Nephron progenitor cell (in vitro differentiated cells): ENCODE data around the gene RAB40AL.
"Not testable (repeated sequence)": the region's sequence is repeated elsewhere in the genome, so short reads cannot be mapped to it uniquely, and the experiment has no call there.

Source experiments
- DNase-seq: peaks from one replicate; pipeline ENCODE4 v3.0.0; 2021
- H3K27ac Mint-ChIP-seq: 2 replicates; pipeline ENCODE4 v1.8.0; 2021; ENCODE audit warnings: mild to moderate bottlenecking, moderate library complexity, mixed read lengths
- H3K27me3 Mint-ChIP-seq: 2 replicates; pipeline ENCODE4 v1.8.0; 2021; ENCODE audit warnings: mild to moderate bottlenecking, low read depth, mixed read lengths; ENCODE audit not compliant: poor library complexity
- H3K36me3 Mint-ChIP-seq: 2 replicates; pipeline ENCODE4 v1.8.0; 2021; ENCODE audit warnings: low read depth, mixed read lengths
- H3K4me1 Mint-ChIP-seq: 2 replicates; pipeline ENCODE4 v1.8.0; 2021; ENCODE audit warnings: mixed read lengths
- H3K4me3 Mint-ChIP-seq: 2 replicates; pipeline ENCODE4 v1.8.0; 2021; ENCODE audit warnings: mild to moderate bottlenecking, moderate library complexity, mixed read lengths
- H3K9me3 Mint-ChIP-seq: 2 replicates; pipeline ENCODE4 v1.8.0; 2021; ENCODE audit warnings: mild to moderate bottlenecking, moderate library complexity, mixed read lengths
- TF ChIP-seq, protein P1 (sequence below): fragments of 200-600 bp; sonication (generic); IDR thresholded peaks from 2 replicates; pipeline ENCODE4 v1.5.0; 2021; ENCODE audit warnings: antibody characterized with exemption

RAB40AL gene

GRCh38 chrX:102964940-102965339, 27.9 kb downstream of the RAB40AL start:
- Mint-ChIP-seq H3K9me3 (peaks cover 36% of the 10 kb centered on the region), H3K27ac (no peak overlapping the region), H3K36me3 (peaks cover 6% of the 10 kb centered on the region), H3K4me3 (no peak overlapping the region), H3K4me1 (peaks cover 17% of the 10 kb centered on the region), H3K27me3 (no peaks in the 10 kb centered on the region)
- TF ChIP-seq, protein P1, sequence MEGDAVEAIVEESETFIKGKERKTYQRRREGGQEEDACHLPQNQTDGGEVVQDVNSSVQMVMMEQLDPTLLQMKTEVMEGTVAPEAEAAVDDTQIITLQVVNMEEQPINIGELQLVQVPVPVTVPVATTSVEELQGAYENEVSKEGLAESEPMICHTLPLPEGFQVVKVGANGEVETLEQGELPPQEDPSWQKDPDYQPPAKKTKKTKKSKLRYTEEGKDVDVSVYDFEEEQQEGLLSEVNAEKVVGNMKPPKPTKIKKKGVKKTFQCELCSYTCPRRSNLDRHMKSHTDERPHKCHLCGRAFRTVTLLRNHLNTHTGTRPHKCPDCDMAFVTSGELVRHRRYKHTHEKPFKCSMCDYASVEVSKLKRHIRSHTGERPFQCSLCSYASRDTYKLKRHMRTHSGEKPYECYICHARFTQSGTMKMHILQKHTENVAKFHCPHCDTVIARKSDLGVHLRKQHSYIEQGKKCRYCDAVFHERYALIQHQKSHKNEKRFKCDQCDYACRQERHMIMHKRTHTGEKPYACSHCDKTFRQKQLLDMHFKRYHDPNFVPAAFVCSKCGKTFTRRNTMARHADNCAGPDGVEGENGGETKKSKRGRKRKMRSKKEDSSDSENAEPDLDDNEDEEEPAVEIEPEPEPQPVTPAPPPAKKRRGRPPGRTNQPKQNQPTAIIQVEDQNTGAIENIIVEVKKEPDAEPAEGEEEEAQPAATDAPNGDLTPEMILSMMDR: no peak
- no peak for DNase-seq

DNA sequence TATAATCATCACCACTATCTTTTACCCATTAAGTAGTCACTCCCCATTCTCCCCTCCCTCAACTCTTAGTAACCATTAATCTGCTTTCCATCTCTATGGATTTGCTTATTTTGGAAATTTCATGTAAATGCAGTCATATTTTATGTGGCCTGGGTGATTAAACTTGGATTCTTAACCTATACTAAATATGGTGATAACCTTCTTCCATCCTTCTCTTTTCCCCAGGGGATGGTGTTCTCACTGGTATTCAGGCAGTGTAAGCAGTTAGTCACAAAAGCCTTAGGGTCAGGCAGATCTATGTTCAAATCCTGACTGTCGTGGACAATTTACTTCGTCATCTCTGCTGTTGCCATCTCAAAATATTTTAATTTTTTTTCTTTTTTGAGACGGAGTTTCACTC, 29.6 kb downstream of the RAB40AL start:
- TF ChIP-seq, protein P1: no peak
- Mint-ChIP-seq H3K36me3 (peaks cover 15% of the 10 kb centered on the region), H3K9me3 (peaks cover 52% of the 10 kb centered on the region), H3K27me3 (no peaks in the 10 kb centered on the region), H3K27ac (no peak overlapping the region), H3K4me1 (peaks cover 17% of the 10 kb centered on the region), H3K4me3 (no peak overlapping the region)
- no peak for DNase-seq

DNA sequence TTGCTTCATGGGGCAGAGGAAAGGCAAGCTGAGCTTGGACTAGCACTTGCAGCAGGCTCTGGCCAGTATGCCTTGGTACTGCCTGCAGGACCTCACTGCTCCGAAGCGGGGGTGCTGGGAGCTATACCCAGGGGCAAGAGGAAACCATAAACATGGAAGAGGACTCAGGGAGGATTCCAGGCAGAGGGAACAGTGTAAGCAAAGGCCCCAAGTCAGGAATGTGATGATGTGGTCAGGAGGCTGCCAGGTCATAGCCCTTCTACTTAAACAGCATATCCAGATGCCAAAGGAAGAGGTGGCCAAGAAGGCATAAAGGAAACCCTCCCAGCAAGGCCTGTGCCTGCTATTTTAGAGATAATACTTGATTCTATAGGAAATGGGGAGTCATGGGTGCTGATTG, 31.1 kb downstream of the RAB40AL start:
- peaks cover 16% of the 10 kb centered on the region for H3K36me3 Mint-ChIP-seq
- H3K4me3 Mint-ChIP-seq: no peak overlapping the region
- no peaks in the 10 kb centered on the region for H3K27me3 Mint-ChIP-seq
- no peak overlapping the region for H3K27ac Mint-ChIP-seq
- DNase-seq: no peak
- H3K4me1 Mint-ChIP-seq: peaks cover 9% of the 10 kb centered on the region
- H3K9me3 Mint-ChIP-seq: peaks cover 66% of the 10 kb centered on the region
- TF ChIP-seq, protein P1: no peak

GRCh38 chrX:102971536-102971935, 34.5 kb downstream of the RAB40AL start:
- peaks cover 76% of the 10 kb centered on the region for H3K9me3 Mint-ChIP-seq
- not testable (repeated sequence) for H3K4me1 Mint-ChIP-seq, H3K27ac Mint-ChIP-seq, H3K4me3 Mint-ChIP-seq, H3K27me3 Mint-ChIP-seq, DNase-seq
- peaks cover 22% of the 10 kb centered on the region for H3K36me3 Mint-ChIP-seq

GRCh38 chrX:102975016-102975415, 37.9 kb downstream of the RAB40AL start:
- Mint-ChIP-seq H3K4me1 (peaks cover 25% of the 10 kb centered on the region), H3K4me3 (no peak overlapping the region), H3K9me3 (peaks cover 67% of the 10 kb centered on the region), H3K27ac (no peak overlapping the region), H3K27me3 (peaks cover 5% of the 10 kb centered on the region), H3K36me3 (peaks cover 16% of the 10 kb centered on the region)
- TF ChIP-seq, protein P1: no peak
- DNase-seq: no peak

- Mint-ChIP-seq H3K4me3 (no peak overlapping the region), H3K9me3 (peaks cover 64% of the 10 kb centered on the region), H3K4me1 (peaks cover 25% of the 10 kb centered on the region), H3K36me3 (peaks cover 7% of the 10 kb centered on the region), H3K27me3 (peaks cover 5% of the 10 kb centered on the region), H3K27ac (no peak overlapping the region)
- no peak for DNase-seq
- TF ChIP-seq, protein P1: no peak
Measured at GRCh38 chrX:102976286-102976685, 39.2 kb downstream of the RAB40AL start.
